ENCODE results near the gene ARHGAP1.
"Not testable (repeated sequence)": the region's sequence is repeated elsewhere in the genome, so short reads cannot be mapped to it uniquely, and the experiment has no call there.

The ARHGAP1 gene

GRCh38 chr11:46723359-46723680 is 22.9 kb upstream of the ARHGAP1 start:
- FAIRE-seq: no peak
- no peak for DNase-seq (ENCODE audit: insufficient read length, low spot score)
- TF ChIP-seq, protein P1, sequence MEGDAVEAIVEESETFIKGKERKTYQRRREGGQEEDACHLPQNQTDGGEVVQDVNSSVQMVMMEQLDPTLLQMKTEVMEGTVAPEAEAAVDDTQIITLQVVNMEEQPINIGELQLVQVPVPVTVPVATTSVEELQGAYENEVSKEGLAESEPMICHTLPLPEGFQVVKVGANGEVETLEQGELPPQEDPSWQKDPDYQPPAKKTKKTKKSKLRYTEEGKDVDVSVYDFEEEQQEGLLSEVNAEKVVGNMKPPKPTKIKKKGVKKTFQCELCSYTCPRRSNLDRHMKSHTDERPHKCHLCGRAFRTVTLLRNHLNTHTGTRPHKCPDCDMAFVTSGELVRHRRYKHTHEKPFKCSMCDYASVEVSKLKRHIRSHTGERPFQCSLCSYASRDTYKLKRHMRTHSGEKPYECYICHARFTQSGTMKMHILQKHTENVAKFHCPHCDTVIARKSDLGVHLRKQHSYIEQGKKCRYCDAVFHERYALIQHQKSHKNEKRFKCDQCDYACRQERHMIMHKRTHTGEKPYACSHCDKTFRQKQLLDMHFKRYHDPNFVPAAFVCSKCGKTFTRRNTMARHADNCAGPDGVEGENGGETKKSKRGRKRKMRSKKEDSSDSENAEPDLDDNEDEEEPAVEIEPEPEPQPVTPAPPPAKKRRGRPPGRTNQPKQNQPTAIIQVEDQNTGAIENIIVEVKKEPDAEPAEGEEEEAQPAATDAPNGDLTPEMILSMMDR (IDR thresholded peaks at IDR 0.05; ENCODE audit: insufficient read depth, missing control alignments): no peak

- TF ChIP-seq, protein P1 (IDR thresholded peaks at IDR 0.05; ENCODE audit: insufficient read depth, missing control alignments): no peak
- FAIRE-seq (no peak), DNase-seq (ENCODE audit: insufficient read length, low spot score) (no peak)
Observed at GRCh38 chr11:46722566-46723358, 22.3 kb upstream of the ARHGAP1 start.

DNA sequence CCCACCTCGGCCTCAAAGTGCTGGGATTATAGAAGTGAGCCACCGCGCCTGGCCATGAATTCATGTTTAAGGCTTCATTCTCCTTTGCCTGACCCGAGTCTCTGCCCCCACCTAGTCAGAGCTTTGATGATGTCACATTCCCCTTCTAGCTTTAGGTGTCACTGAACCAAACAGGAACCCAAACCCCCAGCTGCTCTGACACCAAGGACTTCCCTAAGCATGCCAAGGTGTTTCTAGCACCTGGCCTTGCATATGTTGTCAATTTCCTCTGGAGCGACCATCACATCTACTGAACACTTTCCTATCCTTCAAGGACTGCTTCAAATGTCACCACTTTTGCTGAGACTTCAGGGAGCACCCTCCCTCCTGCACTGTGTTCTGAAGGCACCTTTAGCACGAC is 20.9 kb upstream of the ARHGAP1 start:
- DNase-seq (ENCODE audit: insufficient read length, low spot score) (no peak), FAIRE-seq (no peak)
- TF ChIP-seq, protein P1 (IDR thresholded peaks at IDR 0.05; ENCODE audit: insufficient read depth, missing control alignments): no peak

GRCh38 chr11:46719543-46720218 is 19.3 kb upstream of the ARHGAP1 start:
- DNase-seq (ENCODE audit: insufficient read length, low spot score) (no peak), FAIRE-seq (no peak)
- TF ChIP-seq, protein P1 (IDR thresholded peaks at IDR 0.05; ENCODE audit: insufficient read depth, missing control alignments): no peak

DNA sequence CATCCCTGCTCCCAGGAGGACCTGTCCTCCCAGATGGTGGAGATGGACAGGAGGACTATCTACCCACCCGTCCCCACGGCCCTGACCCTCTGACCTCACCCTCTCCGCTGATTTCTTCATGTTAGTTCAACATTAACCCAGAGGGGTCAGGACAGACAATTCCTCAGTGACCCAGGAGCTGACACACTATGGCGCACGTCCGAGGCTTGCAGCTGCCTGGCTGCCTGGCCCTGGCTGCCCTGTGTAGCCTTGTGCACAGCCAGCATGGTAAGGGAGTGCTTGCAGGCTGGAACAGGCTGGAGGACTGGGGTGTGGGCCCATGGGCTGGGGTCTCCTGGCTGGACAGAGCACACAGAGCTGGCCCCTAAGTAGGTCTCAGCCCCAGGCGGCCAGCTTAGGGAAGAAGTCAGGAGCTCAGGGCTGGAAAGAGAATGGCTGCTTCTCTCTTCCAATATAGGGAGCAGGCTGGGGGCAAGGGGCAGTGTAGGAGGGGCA is 18.7 kb upstream of the ARHGAP1 start, which contains the start of gene F2:
TSS of gene F2 (plus strand) at position 166 of the 495 bp plus-strand sequence. CDS start at position 189, 23 bp downstream.
- FAIRE-seq: no peak
- TF ChIP-seq, protein P1 (IDR thresholded peaks at IDR 0.05; ENCODE audit: insufficient read depth, missing control alignments): no peak
- no peak for DNase-seq (ENCODE audit: insufficient read length, low spot score)

GRCh38 chr11:46718155-46719019 is 18.0 kb upstream of the ARHGAP1 start:
- TF ChIP-seq, protein P1 (IDR thresholded peaks at IDR 0.05; ENCODE audit: insufficient read depth, missing control alignments): no peak
- FAIRE-seq (no peak), DNase-seq (ENCODE audit: insufficient read length, low spot score) (no peak)

GRCh38 chr11:46717825-46718154 is 17.4 kb upstream of the ARHGAP1 start:
- not testable (repeated sequence) for DNase-seq (ENCODE audit: insufficient read length, low spot score); FAIRE-seq
